Astrocyte (in vitro differentiated cells and primary cell): ENCODE measurements around the gene HOXB7. TPM values are rescaled to one million over a fixed set of nuclear protein-coding genes. Genes with fewer than 3 reads are reported as not detected.

ENCODE experiments used
- DNase-seq: peaks from one replicate; pipeline ENCODE4 v3.0.0-alpha.2; 2010; ENCODE audit warnings: low read depth
- FAIRE-seq: peaks from 2 replicates; lab custom pipeline; 2011; peaks lifted over from hg19 to GRCh38; lab: Jason Lieb, UNC
- H2AFZ ChIP-seq: 2 replicates; pipeline ENCODE4 v1.6.0; 2012; ENCODE audit warnings: low read depth, low read length, inconsistent platforms
- H3K27ac ChIP-seq: 2 replicates; pipeline ENCODE4 v1.5.1; 2011; ENCODE audit warnings: low read depth, low read length, inconsistent platforms
- H3K27me3 ChIP-seq: 2 replicates; pipeline ENCODE4 v1.6.0; 2011; ENCODE audit warnings: low read length, inconsistent platforms; ENCODE audit not compliant: insufficient read depth
- H3K36me3 ChIP-seq: 2 replicates; pipeline ENCODE4 v1.5.1; 2011; ENCODE audit warnings: low read length, inconsistent platforms; ENCODE audit not compliant: insufficient read depth
- H3K4me1 ChIP-seq: 2 replicates; pipeline ENCODE4 v1.5.1; 2011; ENCODE audit warnings: low read length, inconsistent platforms; ENCODE audit not compliant: insufficient read depth
- H3K4me2 ChIP-seq: 2 replicates; pipeline ENCODE4 v1.6.0; 2012; ENCODE audit warnings: low read length, inconsistent platforms
- H3K4me3 ChIP-seq: 2 replicates; pipeline ENCODE4 v1.5.1; 2011; ENCODE audit warnings: low read depth, mild to moderate bottlenecking, low read length, inconsistent platforms; ENCODE audit not compliant: insufficient read depth
- H3K79me2 ChIP-seq: 2 replicates; pipeline ENCODE4 v1.6.0; 2012; ENCODE audit warnings: mild to moderate bottlenecking, low read length, inconsistent platforms; ENCODE audit not compliant: insufficient read depth
- H3K9ac ChIP-seq: 2 replicates; pipeline ENCODE4 v1.6.0; 2012; ENCODE audit warnings: mild to moderate bottlenecking, low read length, inconsistent platforms
- H3K9me3 ChIP-seq: 2 replicates; pipeline ENCODE4 v1.5.1; 2012; ENCODE audit warnings: low read depth, mild to moderate bottlenecking, low read length, inconsistent platforms; ENCODE audit not compliant: insufficient read depth
- H4K20me1 ChIP-seq: 2 replicates; pipeline ENCODE4 v1.6.0; 2012; ENCODE audit warnings: low read length, inconsistent platforms; ENCODE audit not compliant: insufficient read depth
- H3K27ac Mint-ChIP-seq: one replicate; pipeline ENCODE4 v1.8.0; 2021; ENCODE audit warnings: mild to moderate bottlenecking, mixed read lengths; ENCODE audit not compliant: unreplicated experiment
- H3K27me3 Mint-ChIP-seq: one replicate; pipeline ENCODE4 v1.8.0; 2021; ENCODE audit warnings: low read depth, mixed read lengths; ENCODE audit not compliant: unreplicated experiment
- H3K36me3 Mint-ChIP-seq: one replicate; pipeline ENCODE4 v1.8.0; 2021; ENCODE audit warnings: low read depth, mixed read lengths; ENCODE audit not compliant: unreplicated experiment
- H3K4me1 Mint-ChIP-seq: one replicate; pipeline ENCODE4 v1.8.0; 2021; ENCODE audit warnings: low read depth, mixed read lengths; ENCODE audit not compliant: unreplicated experiment
- H3K4me3 Mint-ChIP-seq: one replicate; pipeline ENCODE4 v1.8.0; 2021; ENCODE audit warnings: mild to moderate bottlenecking, moderate library complexity, mixed read lengths; ENCODE audit not compliant: unreplicated experiment
- H3K9me3 Mint-ChIP-seq: one replicate; pipeline ENCODE4 v1.8.0; 2021; ENCODE audit warnings: mild to moderate bottlenecking, mixed read lengths; ENCODE audit not compliant: unreplicated experiment
- EZH2 ChIP-seq: IDR thresholded peaks from 2 replicates; pipeline ENCODE4 v1.6.1; 2012; ENCODE audit warnings: mild to moderate bottlenecking, low read length, inconsistent platforms; ENCODE audit not compliant: insufficient read depth
- total RNA-seq: library from RNA; stranded (reverse); gene quantifications from 2 replicates; pipeline ENCODE4 v1.2.1, GENCODE V29; 2021
- TF ChIP-seq, protein P1 (sequence below): IDR thresholded peaks from 2 replicates; pipeline ENCODE4 v1.5.1; 2011; ENCODE audit warnings: low read depth, mild to moderate bottlenecking, inconsistent platforms, low read length, moderate library complexity; ENCODE audit not compliant: insufficient read depth

The HOXB7 gene
- total RNA-seq, 1 donor from 2014 or later = not detected

- peaks cover 95% of the 10 kb centered on the region for H3K27me3 Mint-ChIP-seq
- H3K9me3 ChIP-seq = no peaks in the 10 kb centered on the region
- peaks cover 18% of the 10 kb centered on the region for H3K4me1 ChIP-seq
- no peaks in the 10 kb centered on the region for H3K79me2 ChIP-seq
- H3K4me1 Mint-ChIP-seq = no peaks in the 10 kb centered on the region
- TF ChIP-seq, protein P1, sequence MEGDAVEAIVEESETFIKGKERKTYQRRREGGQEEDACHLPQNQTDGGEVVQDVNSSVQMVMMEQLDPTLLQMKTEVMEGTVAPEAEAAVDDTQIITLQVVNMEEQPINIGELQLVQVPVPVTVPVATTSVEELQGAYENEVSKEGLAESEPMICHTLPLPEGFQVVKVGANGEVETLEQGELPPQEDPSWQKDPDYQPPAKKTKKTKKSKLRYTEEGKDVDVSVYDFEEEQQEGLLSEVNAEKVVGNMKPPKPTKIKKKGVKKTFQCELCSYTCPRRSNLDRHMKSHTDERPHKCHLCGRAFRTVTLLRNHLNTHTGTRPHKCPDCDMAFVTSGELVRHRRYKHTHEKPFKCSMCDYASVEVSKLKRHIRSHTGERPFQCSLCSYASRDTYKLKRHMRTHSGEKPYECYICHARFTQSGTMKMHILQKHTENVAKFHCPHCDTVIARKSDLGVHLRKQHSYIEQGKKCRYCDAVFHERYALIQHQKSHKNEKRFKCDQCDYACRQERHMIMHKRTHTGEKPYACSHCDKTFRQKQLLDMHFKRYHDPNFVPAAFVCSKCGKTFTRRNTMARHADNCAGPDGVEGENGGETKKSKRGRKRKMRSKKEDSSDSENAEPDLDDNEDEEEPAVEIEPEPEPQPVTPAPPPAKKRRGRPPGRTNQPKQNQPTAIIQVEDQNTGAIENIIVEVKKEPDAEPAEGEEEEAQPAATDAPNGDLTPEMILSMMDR = no peak
- TF ChIP-seq EZH2 = no peak
- no peak for FAIRE-seq
- H3K27ac ChIP-seq = no peak overlapping the region
- no peaks in the 10 kb centered on the region for H3K36me3 Mint-ChIP-seq
- H3K9me3 Mint-ChIP-seq = peaks cover 50% of the 10 kb centered on the region
- DNase-seq = no peak
- H3K27me3 ChIP-seq = peaks cover 96% of the 10 kb centered on the region
- H2AFZ ChIP-seq = no peak overlapping the region
- no peaks in the 10 kb centered on the region for H3K36me3 ChIP-seq
- H3K27ac Mint-ChIP-seq = no peak overlapping the region
- H3K4me3 Mint-ChIP-seq = no peak overlapping the region
- H4K20me1 ChIP-seq = peaks cover 26% of the 10 kb centered on the region
- no peak overlapping the region for H3K9ac ChIP-seq
- no peak overlapping the region for H3K4me3 ChIP-seq
- H3K4me2 ChIP-seq = peak overlapping the region; percentile 84
Observed at GRCh38 chr17:48598736-48599135, 12.1 kb downstream of the HOXB7 start.

- DNase-seq (no peak), FAIRE-seq (no peak)
- Histone ChIP-seq H3K36me3 (no peaks in the 10 kb centered on the region), H3K79me2 (peaks cover 2% of the 10 kb centered on the region), H3K9me3 (no peaks in the 10 kb centered on the region), H3K9ac (peak overlapping the region; percentile 59), H2AFZ (peak overlapping the region; percentile 69), H3K4me3 (peak overlapping the region; percentile 59), H3K27ac (no peak overlapping the region), H3K27me3 (peaks cover 91% of the 10 kb centered on the region), H3K4me1 (peaks cover 18% of the 10 kb centered on the region), H4K20me1 (peaks cover 26% of the 10 kb centered on the region), H3K4me2 (peak overlapping the region; percentile 84)
- Mint-ChIP-seq H3K4me3 (no peak overlapping the region), H3K4me1 (no peaks in the 10 kb centered on the region), H3K9me3 (peaks cover 45% of the 10 kb centered on the region), H3K27ac (peak overlapping the region; percentile 41), H3K36me3 (no peaks in the 10 kb centered on the region), H3K27me3 (peaks cover 94% of the 10 kb centered on the region)
- peak; percentile 97 for TF ChIP-seq EZH2
- TF ChIP-seq, protein P1 = no peak
Observed at GRCh38 chr17:48597778-48598631, 12.8 kb downstream of the HOXB7 start.

DNA sequence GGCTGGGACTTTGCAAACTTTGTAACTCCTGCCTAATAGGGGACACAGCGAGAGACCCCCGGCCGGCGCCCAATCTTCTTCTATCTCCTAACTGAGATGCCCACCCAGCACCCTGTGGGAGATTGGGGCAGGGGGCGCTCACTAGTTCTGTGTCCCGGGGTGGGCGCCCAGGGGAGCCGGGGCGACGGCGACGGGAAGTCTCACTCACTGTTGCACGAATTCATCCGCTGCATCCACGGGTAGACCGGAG lies 13.4 kb downstream of the HOXB7 start:
- Mint-ChIP-seq H3K27me3 (peaks cover 94% of the 10 kb centered on the region), H3K4me1 (no peaks in the 10 kb centered on the region), H3K27ac (no peak overlapping the region), H3K36me3 (no peaks in the 10 kb centered on the region), H3K4me3 (no peak overlapping the region), H3K9me3 (peaks cover 47% of the 10 kb centered on the region)
- Histone ChIP-seq H2AFZ (peak overlapping the region; percentile 69), H4K20me1 (peaks cover 26% of the 10 kb centered on the region), H3K9ac (peak overlapping the region; percentile 59), H3K27me3 (peaks cover 91% of the 10 kb centered on the region), H3K27ac (no peak overlapping the region), H3K36me3 (no peaks in the 10 kb centered on the region), H3K79me2 (peaks cover 7% of the 10 kb centered on the region), H3K4me1 (peaks cover 18% of the 10 kb centered on the region), H3K9me3 (no peaks in the 10 kb centered on the region), H3K4me3 (peak overlapping the region; percentile 59), H3K4me2 (peak overlapping the region; percentile 84)
- FAIRE-seq = no peak
- DNase-seq = no peak
- TF ChIP-seq EZH2 = no peak
